ENCODE data around the gene POLH. TPM values are rescaled to one million over a fixed set of nuclear protein-coding genes. Genes with fewer than 3 reads are reported as not detected.

The POLH gene
- total RNA-seq, 2 donors from 2014 or later: 11.2 to 18.8 TPM

DNA sequence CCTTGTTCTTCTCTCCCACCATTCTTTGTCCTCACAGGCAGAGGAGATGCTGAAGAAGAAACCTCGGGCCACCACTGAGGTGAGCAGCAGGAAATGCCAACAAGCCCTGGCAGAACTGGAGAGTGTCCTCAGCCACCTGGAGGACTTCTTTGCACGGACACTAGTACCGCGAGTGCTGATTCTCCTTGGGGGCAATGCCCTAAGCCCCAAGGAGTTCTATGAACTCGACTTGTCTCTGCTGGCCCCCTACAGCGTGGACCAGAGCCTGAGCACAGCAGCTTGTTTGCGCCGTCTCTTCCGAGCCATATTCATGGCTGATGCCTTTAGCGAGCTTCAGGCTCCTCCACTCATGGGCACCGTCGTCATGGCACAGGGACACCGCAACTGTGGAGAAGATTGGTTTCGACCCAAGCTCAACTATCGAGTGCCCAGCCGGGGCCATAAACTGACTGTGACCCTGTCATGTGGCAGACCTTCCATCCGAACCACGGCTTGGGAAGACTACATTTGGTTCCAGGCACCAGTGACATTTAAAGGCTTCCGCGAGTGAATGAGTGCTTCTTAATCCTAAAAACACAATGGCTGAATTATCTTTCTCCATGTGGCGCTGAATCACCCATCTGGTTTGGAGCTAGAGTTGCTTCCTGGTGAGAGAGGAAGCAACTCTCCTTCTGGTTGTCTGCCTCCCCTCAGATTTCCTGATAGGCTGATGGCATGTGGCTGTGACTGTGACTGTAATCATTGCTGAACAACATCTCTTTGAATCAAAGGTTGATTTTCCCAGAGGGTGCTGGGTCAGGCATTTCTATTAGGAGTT, 64.2 kb downstream of the POLH start:
- no peaks in the 10 kb centered on the region for H3K27me3 ChIP-seq (ENCODE audit: control insufficient read depth, insufficient read depth, low read length, poor library complexity, severe bottlenecking)
- TF ChIP-seq, protein P1, sequence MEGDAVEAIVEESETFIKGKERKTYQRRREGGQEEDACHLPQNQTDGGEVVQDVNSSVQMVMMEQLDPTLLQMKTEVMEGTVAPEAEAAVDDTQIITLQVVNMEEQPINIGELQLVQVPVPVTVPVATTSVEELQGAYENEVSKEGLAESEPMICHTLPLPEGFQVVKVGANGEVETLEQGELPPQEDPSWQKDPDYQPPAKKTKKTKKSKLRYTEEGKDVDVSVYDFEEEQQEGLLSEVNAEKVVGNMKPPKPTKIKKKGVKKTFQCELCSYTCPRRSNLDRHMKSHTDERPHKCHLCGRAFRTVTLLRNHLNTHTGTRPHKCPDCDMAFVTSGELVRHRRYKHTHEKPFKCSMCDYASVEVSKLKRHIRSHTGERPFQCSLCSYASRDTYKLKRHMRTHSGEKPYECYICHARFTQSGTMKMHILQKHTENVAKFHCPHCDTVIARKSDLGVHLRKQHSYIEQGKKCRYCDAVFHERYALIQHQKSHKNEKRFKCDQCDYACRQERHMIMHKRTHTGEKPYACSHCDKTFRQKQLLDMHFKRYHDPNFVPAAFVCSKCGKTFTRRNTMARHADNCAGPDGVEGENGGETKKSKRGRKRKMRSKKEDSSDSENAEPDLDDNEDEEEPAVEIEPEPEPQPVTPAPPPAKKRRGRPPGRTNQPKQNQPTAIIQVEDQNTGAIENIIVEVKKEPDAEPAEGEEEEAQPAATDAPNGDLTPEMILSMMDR (conservative IDR thresholded peaks at IDR 0.05): no peak
- H3K4me3 ChIP-seq (ENCODE audit: low read length): peak overlapping the region; percentile 64
- no peak for DNase-seq
- 90 to 93% methylated on average over 19 to 21 of the region's 21 CpGs for WGBS, 2 experiments (ENCODE audit: insufficient coverage in 1 of 2, insufficient read length in 1 of 2)
- H3K27ac ChIP-seq (ENCODE audit: low read depth, low read length): no peak overlapping the region
- Mint-ChIP-seq H3K4me1 (peaks cover 44% of the 10 kb centered on the region), H3K36me3 (ENCODE audit: low read depth) (peaks cover 43% of the 10 kb centered on the region), H3K27me3 (ENCODE audit: insufficient read depth) (no peaks in the 10 kb centered on the region), H3K27ac (peak overlapping the region; percentile 77), H3K9me3 (no peaks in the 10 kb centered on the region), H3K4me3 (peak overlapping the region; percentile 17)
- H3K9me3 ChIP-seq (ENCODE audit: control insufficient read depth, low read length): no peaks in the 10 kb centered on the region
- H3K9ac ChIP-seq (ENCODE audit: extremely low read depth, low read length, poor library complexity, severe bottlenecking): no peak overlapping the region
- H3K4me1 ChIP-seq (ENCODE audit: control insufficient read depth, insufficient read depth, low read length): peaks cover 12% of the 10 kb centered on the region
- H3K36me3 ChIP-seq (ENCODE audit: control insufficient read depth, insufficient read depth, low read length): peaks cover 52% of the 10 kb centered on the region

DNA sequence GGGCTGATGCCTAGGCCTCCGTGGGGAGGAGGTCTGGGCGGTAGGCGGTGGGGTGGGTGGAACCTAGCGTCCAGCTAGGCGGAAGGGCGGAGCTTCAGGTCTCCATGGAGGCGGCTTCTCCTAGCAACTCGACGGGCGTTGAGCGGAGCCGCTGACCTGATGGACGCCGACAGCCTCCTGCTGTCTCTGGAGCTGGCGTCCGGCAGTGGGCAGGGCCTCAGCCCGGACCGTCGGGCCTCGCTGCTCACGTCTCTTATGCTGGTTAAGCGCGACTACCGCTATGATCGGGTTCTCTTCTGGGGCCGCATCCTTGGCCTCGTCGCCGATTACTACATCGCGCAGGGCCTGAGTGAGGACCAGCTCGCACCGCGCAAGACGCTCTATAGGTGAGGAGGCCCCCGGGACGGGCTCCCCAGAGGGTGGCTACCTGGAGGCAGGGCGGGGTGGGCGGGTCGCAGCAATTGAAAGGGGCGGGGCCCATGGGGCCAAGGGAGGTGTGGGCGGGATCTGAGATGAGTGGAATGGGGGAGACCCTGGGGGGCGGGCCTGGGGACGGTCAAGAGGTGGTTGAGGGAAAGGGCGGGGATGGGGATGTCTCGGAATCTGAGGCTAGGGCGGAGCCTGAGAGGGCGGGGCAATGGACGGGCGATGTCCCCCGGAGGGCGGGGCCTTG, 69.1 kb downstream of the POLH start, which contains the start of gene RSPH9:
Gene RSPH9, plus strand, starts transcription at position 97 of the 673 bp plus-strand sequence. Its CDS starts 63 bp downstream, at position 160.
- no peaks in the 10 kb centered on the region for H3K27me3 ChIP-seq (ENCODE audit: control insufficient read depth, insufficient read depth, low read length, poor library complexity, severe bottlenecking)
- Mint-ChIP-seq H3K4me1 (peaks cover 29% of the 10 kb centered on the region), H3K27ac (peak within 1 kb of the TSS; percentile 92)

DNA sequence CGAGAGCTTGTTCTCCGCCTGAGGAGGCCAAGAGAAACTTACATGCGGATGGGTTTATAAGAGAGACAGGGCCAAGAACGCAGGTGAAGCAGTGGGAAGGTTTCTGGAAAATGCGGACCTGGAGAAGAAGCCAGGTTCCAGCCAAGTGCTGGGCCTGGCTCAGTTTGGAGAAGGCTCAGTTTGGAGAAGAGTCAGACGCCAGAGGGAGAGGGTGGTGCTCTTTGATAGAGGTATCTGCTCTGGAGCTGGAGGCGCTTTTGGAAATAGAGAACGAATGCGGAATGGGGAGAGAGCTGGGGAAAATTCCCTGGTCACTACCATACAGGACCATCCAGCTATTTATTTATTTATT, 69.6 kb downstream of the POLH start:
- Mint-ChIP-seq H3K36me3 (ENCODE audit: low read depth) (peaks cover 16% of the 10 kb centered on the region), H3K4me3 (peak overlapping the region; percentile 59), H3K27me3 (ENCODE audit: insufficient read depth) (no peaks in the 10 kb centered on the region), H3K27ac (peak overlapping the region; percentile 83), H3K9me3 (no peaks in the 10 kb centered on the region), H3K4me1 (peaks cover 24% of the 10 kb centered on the region)
- Histone ChIP-seq H3K27ac (ENCODE audit: low read depth, low read length) (no peak overlapping the region), H3K36me3 (ENCODE audit: control insufficient read depth, insufficient read depth, low read length) (peaks cover 22% of the 10 kb centered on the region), H3K27me3 (ENCODE audit: control insufficient read depth, insufficient read depth, low read length, poor library complexity, severe bottlenecking) (no peaks in the 10 kb centered on the region), H3K9ac (ENCODE audit: extremely low read depth, low read length, poor library complexity, severe bottlenecking) (no peak overlapping the region), H3K9me3 (ENCODE audit: control insufficient read depth, low read length) (no peaks in the 10 kb centered on the region), H3K4me1 (ENCODE audit: control insufficient read depth, insufficient read depth, low read length) (peaks cover under 1% of the 10 kb centered on the region), H3K4me3 (ENCODE audit: low read length) (peak overlapping the region; percentile 73)
- WGBS, 2 experiments (ENCODE audit: insufficient coverage in 1 of 2, insufficient read length in 1 of 2): 26 to 27% methylated on average over 4 to 9 of the region's 9 CpGs
- DNase-seq: no peak
- TF ChIP-seq, protein P1 (conservative IDR thresholded peaks at IDR 0.05): no peak

More for the DNA sequence above, 69.1 kb downstream of the POLH start, which contains the start of gene RSPH9:
- 0 to 4% methylated on average over 7 to 52 of the region's 52 CpGs for WGBS, 2 experiments (ENCODE audit: insufficient coverage in 1 of 2, insufficient read length in 1 of 2)
- Mint-ChIP-seq H3K9me3 (no peaks in the 10 kb centered on the region), H3K4me3 (peak within 1 kb of the TSS; percentile 59), H3K36me3 (ENCODE audit: low read depth) (peaks cover 21% of the 10 kb centered on the region), H3K27me3 (ENCODE audit: insufficient read depth) (no peaks in the 10 kb centered on the region)
- Histone ChIP-seq H3K4me1 (ENCODE audit: control insufficient read depth, insufficient read depth, low read length) (peaks cover 5% of the 10 kb centered on the region), H3K4me3 (ENCODE audit: low read length) (peak within 1 kb of the TSS; percentile 73), H3K36me3 (ENCODE audit: control insufficient read depth, insufficient read depth, low read length) (peaks cover 27% of the 10 kb centered on the region), H3K27ac (ENCODE audit: low read depth, low read length) (peak within 1 kb of the TSS; percentile 67), H3K9ac (ENCODE audit: extremely low read depth, low read length, poor library complexity, severe bottlenecking) (no peak within 1 kb of the TSS), H3K9me3 (ENCODE audit: control insufficient read depth, low read length) (no peaks in the 10 kb centered on the region)
- DNase-seq: peak; percentile 98
- TF ChIP-seq, protein P1 (conservative IDR thresholded peaks at IDR 0.05): no peak
